ENCODE measurements around the gene SEMA4A.

The SEMA4A gene

DNA sequence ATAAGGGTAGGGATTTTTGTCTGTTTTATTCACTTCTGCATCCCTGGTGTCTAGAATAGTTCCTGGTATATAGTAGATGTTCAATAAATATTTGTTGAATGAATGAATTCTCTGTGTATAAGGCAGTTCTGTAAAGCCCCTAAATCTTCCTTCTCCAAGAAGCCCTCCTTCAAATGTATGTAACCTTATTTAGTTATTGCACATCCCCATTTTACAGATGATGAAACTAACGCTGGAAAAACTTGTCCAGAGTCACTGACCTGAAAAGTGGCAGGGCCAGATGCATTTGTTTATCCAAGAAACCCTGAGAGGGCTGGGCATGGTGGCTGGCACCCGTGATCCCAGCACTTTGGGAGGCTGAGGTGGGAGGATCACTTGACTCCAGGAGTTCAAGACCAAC, 43.1 kb upstream of the SEMA4A start:
- no peak overlapping the region for H3K27ac ChIP-seq
- TF ChIP-seq, protein P1, sequence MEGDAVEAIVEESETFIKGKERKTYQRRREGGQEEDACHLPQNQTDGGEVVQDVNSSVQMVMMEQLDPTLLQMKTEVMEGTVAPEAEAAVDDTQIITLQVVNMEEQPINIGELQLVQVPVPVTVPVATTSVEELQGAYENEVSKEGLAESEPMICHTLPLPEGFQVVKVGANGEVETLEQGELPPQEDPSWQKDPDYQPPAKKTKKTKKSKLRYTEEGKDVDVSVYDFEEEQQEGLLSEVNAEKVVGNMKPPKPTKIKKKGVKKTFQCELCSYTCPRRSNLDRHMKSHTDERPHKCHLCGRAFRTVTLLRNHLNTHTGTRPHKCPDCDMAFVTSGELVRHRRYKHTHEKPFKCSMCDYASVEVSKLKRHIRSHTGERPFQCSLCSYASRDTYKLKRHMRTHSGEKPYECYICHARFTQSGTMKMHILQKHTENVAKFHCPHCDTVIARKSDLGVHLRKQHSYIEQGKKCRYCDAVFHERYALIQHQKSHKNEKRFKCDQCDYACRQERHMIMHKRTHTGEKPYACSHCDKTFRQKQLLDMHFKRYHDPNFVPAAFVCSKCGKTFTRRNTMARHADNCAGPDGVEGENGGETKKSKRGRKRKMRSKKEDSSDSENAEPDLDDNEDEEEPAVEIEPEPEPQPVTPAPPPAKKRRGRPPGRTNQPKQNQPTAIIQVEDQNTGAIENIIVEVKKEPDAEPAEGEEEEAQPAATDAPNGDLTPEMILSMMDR (conservative IDR thresholded peaks at IDR 0.05), result no peak
- TF ChIP-seq ZFX (IDR thresholded peaks at IDR 0.05), result no peak

DNA sequence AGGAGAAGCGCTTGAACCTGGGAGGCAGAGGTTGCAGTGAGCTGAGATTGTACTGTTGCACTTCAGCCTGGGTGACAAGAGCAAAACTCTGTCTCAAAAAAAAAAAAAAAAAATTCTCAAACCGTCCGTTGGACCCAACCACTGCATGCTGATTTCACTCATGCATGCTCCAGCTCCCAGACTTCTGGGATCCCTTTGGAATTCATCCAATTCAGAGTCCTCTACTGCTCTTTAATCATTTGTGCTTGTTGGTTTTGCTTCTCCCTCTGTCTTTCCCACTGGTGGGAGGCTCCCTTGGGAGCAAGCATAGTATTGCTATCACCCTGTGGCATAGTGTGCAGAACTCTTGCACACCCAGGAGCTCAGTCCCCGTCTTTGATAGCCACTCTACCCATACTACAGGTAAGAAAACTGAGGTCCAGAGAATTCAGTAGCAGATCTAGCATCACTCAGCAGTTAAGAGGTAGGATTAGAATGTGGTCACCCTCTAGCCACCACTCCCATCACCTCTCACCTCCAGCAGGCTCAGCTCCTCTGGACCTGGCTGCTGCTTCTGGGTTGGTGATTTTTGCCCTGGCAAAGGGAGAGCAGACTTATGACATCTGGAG, 41.9 kb upstream of the SEMA4A start:
- H3K27ac ChIP-seq, result no peak overlapping the region
- no peak for TF ChIP-seq ZFX (IDR thresholded peaks at IDR 0.05)
- TF ChIP-seq, protein P1 (conservative IDR thresholded peaks at IDR 0.05), result no peak

DNA sequence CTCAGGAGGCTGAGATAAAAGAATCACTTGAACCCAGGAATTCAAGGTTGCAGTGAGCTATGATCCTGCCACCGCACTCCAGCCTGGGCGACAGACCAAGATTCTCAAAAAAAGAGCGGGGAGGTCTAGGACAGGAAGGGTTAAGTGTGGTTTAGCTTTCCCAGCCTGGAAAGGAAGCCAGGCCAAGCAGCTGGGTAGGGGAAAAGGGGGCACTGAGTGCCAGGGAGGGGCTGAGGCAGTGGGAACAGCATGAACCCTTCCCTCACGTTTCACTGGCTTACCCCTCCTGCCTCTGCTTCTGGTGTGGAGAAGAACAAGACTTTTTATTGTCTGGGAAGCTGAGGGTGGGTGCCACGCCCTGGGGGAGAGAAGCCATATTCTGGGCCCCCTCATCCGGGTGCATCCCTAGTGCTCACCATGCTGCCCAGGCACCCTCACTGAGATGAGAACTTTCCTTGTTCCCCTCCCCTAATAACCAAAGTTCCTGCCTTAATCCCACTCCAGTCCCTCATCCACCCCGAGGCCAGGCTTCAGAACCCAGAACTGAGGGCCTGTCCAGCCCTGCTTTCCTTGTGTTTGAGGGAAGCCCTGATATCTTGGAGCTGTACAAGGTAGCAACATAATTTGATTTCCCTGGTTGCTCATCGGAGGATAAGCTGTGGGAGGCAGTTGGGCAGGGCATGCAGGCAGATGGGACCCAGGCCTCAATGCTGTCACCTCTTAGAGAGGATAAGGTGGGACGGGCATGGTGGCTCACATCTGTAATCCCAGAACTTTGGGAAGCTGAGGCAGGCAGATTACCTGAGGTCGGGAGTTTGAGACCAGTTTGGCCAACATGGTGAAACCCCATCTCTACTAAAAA, 40.9 kb upstream of the SEMA4A start:
- H3K27ac ChIP-seq, result no peak overlapping the region

DNA sequence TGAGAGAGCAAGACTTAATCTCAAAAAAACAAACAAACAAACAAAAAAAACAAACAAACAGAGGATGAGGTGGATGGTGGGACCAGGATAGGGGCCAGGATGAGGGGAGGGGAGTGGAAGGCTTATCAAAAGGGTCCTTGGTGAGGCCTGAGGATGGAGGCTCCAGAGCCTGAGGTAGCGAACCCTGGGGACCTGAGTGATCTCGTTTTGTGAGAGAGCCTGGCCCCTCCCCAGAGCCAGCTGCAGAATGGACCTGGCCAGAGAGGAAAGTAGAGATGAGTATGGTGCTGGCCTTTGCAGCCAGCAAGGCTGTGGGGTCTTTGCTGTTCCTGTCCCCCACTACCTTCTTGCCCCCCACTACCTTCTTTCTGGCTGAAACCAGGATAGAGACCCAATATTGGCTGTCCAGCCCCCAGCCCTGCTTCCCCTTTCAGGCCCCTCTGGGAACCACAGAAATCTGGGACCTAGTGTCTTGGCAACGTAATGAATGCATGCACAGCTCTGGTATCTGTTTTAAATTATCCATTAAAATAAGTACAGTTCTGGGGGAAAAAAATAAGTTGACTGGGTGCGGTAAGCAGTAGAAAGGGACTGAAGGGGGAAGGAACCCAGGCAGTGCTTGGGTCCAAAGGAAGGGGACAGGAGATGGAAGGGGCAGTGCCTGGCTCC, 40.0 kb upstream of the SEMA4A start:
- TF ChIP-seq, protein P1 (conservative IDR thresholded peaks at IDR 0.05), result no peak
- no peak for TF ChIP-seq ZFX (IDR thresholded peaks at IDR 0.05)
- no peak overlapping the region for H3K27ac ChIP-seq

More for the DNA sequence above, 40.9 kb upstream of the SEMA4A start:
- TF ChIP-seq, protein P1 (conservative IDR thresholded peaks at IDR 0.05), result no peak
- no peak for TF ChIP-seq ZFX (IDR thresholded peaks at IDR 0.05)

DNA sequence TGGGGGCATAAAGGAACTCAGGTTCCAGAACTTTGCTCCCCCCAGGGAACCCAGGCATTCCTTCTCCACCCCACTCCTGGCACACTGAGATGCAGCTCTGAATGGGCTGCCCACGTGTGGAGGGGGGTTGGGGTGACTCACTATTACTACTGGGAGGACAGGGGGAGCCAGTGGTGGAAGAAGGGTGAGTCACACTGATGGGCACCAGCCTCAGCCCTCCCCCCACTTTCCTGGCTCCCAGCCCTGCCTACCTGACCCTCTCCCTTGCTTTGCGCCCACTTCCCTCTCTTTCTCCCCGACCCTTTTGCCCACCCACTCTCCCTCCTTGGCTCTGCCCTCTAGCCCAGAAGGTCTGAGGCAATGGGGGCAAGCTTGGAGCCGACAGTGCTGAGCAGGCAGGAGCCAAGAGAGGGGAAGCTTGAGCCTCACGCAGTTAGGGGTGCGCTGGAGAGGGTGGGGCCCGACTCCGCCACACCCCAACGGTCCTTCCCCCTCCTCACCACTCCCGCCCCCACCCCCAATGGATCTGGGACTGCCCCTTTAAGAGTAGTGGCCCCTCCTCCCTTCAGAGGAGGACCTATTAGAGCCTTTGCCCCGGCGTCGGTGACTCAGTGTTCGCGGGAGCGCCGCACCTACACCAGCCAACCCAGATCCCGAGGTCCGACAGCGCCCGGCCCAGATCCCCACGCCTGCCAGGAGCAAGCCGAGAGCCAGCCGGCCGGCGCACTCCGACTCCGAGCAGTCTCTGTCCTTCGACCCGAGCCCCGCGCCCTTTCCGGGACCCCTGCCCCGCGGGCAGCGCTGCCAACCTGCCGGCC, 39.1 kb upstream of the SEMA4A start, which contains the start of gene LMNA:
Gene LMNA (plus strand): TSS at position 611 of the 818 bp plus-strand sequence. CDS start 208 bp downstream, outside the sequence.
- peak within 1 kb of the TSS; percentile 76 for H3K27ac ChIP-seq
- TF ChIP-seq, protein P1 (conservative IDR thresholded peaks at IDR 0.05), result no peak
- no peak for TF ChIP-seq ZFX (IDR thresholded peaks at IDR 0.05)

DNA sequence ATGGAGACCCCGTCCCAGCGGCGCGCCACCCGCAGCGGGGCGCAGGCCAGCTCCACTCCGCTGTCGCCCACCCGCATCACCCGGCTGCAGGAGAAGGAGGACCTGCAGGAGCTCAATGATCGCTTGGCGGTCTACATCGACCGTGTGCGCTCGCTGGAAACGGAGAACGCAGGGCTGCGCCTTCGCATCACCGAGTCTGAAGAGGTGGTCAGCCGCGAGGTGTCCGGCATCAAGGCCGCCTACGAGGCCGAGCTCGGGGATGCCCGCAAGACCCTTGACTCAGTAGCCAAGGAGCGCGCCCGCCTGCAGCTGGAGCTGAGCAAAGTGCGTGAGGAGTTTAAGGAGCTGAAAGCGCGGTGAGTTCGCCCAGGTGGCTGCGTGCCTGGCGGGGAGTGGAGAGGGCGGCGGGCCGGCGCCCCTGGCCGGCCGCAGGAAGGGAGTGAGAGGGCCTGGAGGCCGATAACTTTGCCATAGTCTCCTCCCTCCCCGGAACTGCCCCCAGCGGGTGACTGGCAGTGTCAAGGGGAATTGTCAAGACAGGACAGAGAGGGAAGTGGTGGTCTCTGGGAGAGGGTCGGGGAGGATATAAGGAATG, 38.4 kb upstream of the SEMA4A start:
- peak overlapping the region; percentile 76 for H3K27ac ChIP-seq
- peak; percentile 80; the same call in 1 of the 2 replicates for TF ChIP-seq ZFX (IDR thresholded peaks at IDR 0.05)
- TF ChIP-seq, protein P1 (conservative IDR thresholded peaks at IDR 0.05), result no peak

Measured in C4-2B (cell line).